NB4 (cell line): ENCODE measurements around the gene CHI3L2.

Experiments used
- DNase-seq: peaks from one replicate; pipeline ENCODE4 v3.0.0; 2010; ENCODE audit warnings: low read depth
- H3K4me3 ChIP-seq: one replicate; pipeline ENCODE4 v1.5.1; 2011; ENCODE audit warnings: mild to moderate bottlenecking, low read depth, low read length, moderate library complexity
- MYC ChIP-seq: IDR thresholded peaks from 2 replicates; pipeline ENCODE4 v1.6.1; 2011; ENCODE audit warnings: low read depth, low read length
- POLR2A ChIP-seq: IDR thresholded peaks from 2 replicates; pipeline ENCODE4 v1.6.1; 2011; ENCODE audit warnings: mild to moderate bottlenecking; ENCODE audit not compliant: insufficient read length; ENCODE audit errors: extremely low read depth
- TF ChIP-seq, protein P1 (sequence below): IDR thresholded peaks from 2 replicates; pipeline ENCODE4 v1.6.1; 2011; ENCODE audit warnings: low read depth, low read length
- TF ChIP-seq, protein P2 (sequence below): IDR thresholded peaks from one replicate; pipeline ENCODE4 v1.5.1; 2012; ENCODE audit warnings: low read depth, low read length

CHI3L2 gene

DNA sequence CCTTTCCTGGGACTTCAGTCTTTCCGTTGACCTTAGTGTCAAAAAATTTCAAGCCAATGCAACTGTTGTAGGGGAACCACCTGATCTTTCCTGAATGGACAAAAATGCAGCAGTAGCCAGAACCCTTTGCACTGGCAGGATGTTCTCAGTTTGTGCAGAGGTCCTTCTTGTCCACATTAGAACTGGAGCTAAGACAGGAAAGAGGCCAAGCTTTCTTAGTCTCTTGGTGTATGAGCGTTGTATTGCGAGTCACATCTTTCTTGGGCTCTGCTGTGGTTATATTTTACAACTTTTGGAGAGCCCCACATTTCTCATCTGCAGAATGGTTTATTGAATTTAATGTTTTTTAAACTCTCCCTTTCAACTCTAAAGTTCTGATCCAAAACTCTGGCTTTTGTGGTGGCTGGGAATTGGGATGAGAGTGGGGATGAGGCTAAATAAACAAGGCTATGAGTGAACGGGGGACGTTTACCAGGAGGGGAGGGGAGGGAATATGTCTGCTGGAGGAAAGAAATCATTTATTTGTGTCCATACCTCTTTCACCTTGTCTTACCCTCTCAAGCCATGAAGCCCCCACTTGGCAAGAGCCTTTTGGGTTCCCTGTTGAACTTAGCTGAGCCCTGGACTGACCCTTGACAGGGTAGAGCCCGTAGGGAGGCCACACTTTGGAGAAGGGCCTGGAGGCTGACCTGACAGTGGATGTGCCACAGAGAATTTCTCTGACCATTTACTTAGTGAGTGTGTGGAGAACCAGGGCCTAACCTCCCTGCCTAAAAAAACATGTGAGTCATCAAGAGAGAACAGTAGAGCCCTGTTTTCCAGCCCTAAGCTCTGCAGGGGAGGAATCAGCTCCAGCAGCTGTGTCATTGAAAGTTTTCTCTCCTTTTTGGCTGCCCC, 586 bp downstream of the CHI3L2 start:
- TF ChIP-seq, protein P1, sequence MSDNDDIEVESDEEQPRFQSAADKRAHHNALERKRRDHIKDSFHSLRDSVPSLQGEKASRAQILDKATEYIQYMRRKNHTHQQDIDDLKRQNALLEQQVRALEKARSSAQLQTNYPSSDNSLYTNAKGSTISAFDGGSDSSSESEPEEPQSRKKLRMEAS: no peak
- TF ChIP-seq POLR2A (no peak), MYC (no peak)
- TF ChIP-seq, protein P2, sequence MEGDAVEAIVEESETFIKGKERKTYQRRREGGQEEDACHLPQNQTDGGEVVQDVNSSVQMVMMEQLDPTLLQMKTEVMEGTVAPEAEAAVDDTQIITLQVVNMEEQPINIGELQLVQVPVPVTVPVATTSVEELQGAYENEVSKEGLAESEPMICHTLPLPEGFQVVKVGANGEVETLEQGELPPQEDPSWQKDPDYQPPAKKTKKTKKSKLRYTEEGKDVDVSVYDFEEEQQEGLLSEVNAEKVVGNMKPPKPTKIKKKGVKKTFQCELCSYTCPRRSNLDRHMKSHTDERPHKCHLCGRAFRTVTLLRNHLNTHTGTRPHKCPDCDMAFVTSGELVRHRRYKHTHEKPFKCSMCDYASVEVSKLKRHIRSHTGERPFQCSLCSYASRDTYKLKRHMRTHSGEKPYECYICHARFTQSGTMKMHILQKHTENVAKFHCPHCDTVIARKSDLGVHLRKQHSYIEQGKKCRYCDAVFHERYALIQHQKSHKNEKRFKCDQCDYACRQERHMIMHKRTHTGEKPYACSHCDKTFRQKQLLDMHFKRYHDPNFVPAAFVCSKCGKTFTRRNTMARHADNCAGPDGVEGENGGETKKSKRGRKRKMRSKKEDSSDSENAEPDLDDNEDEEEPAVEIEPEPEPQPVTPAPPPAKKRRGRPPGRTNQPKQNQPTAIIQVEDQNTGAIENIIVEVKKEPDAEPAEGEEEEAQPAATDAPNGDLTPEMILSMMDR: no peak
- H3K4me3 ChIP-seq: no peak overlapping the region
- DNase-seq: peak; percentile 20

GRCh38 chr1:111228748-111229126, 1.2 kb downstream of the CHI3L2 start:
- DNase-seq: no peak
- TF ChIP-seq, protein P2: no peak
- TF ChIP-seq POLR2A (no peak), MYC (no peak)
- TF ChIP-seq, protein P1: no peak

DNA sequence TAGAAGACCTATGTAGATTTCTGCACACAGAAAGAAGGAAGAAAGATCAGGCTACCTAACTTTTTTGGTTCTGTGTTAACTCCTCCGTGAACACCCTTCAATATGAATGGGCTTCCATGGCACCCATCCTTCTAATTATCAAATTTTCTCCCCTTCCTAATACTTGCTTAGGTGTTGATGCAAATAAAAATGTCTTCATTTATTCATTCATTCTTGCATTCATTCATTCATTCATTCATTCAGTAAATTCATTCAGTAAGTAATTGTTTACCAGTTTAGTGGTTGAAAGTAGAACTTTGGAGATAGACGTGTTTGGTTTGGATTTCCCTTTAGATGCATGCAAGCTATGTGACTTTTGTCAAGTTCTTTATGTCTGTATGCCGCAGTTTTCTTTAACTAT, 4.6 kb downstream of the CHI3L2 start:
- TF ChIP-seq MYC: no peak
- TF ChIP-seq, protein P1: no peak
- TF ChIP-seq POLR2A: no peak
- TF ChIP-seq, protein P2: no peak
- no peak for DNase-seq
- H3K4me3 ChIP-seq: no peak overlapping the region

More at GRCh38 chr1:111228748-111229126, 1.2 kb downstream of the CHI3L2 start:
- no peak overlapping the region for H3K4me3 ChIP-seq

GRCh38 chr1:111234258-111234657, 6.7 kb downstream of the CHI3L2 start:
- H3K4me3 ChIP-seq: no peak overlapping the region
- DNase-seq: no peak
- TF ChIP-seq, protein P1: no peak
- TF ChIP-seq MYC (no peak), POLR2A (no peak)
- TF ChIP-seq, protein P2: no peak

DNA sequence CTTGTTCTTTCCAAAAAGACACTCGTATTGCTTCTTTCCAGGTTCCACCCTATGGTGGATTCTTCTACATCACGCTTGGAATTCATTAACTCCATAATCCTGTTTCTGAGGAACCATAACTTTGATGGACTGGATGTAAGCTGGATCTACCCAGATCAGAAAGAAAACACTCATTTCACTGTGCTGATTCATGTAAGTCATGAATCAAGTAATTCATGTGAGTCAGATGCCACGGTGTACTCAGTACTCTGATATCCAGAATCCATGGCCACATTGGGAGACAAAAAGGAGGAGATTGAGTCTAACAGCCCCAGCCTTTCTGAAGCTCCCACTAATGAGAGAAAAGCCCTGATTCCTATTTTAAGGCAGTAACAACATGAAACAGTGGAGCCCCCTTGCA, 7.4 kb downstream of the CHI3L2 start:
- no peak for DNase-seq
- no peak overlapping the region for H3K4me3 ChIP-seq
- TF ChIP-seq POLR2A (no peak), MYC (no peak)
- TF ChIP-seq, protein P1: no peak
- TF ChIP-seq, protein P2: no peak
